KBM-7 (cell line): ENCODE measurements around the gene FGG.
A peak's percentile ranks its signal among the peaks of the same experiment; 100 is the strongest.

ENCODE experiments used
- DNase-seq: peaks from one replicate; pipeline ENCODE4 v3.0.0-alpha.2; 2015
- in situ Hi-C: fragments of 300-500 bp; cut with MboI; formaldehyde crosslinking; loops from 2 replicates; pipeline ENCODE4 v1.14.3; 2020; ENCODE audit warnings: low sequenced_read_pairs, low pct_unique_long_range_greater_than_20kb, mixed read lengths

Gene FGG

DNA sequence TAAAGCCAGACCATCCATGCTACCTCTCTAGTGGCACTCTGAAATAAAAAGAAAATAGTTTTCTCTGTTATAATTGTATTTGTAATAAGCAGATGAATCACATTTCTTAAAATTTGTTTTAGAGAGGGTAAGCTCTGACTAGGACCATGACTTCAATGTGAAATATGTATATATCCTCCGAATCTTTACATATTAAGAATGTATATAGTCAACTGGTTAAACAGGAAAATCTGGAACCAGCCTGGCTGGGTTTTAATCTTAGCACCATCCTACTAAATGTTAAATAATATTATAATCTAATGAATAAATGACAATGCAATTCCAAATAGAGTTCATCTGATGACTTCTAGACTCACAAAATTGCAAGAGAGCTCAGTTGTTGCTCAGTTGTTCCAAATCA lies 48.1 kb downstream of the FGG start:
- DNase-seq, result no peak
- in situ Hi-C loops, result no loop called here

- in situ Hi-C loops, result no loop called here
- no peak for DNase-seq
These were observed 49.7 kb downstream of the FGG start, which contains the start of gene FGB for GRCh38 chr4:154562697-154563254. Gene FGB (plus strand): TSS chr4:154563011. CDS start chr4:154563019, 8 bp downstream.

GRCh38 chr4:154560824-154561231 lies 51.6 kb downstream of the FGG start:
- DNase-seq, result no peak
- in situ Hi-C loops, result no loop called here

- DNase-seq, result no peak
- in situ Hi-C loops, result no loop called here
These were observed 52.0 kb downstream of the FGG start for GRCh38 chr4:154560419-154560801.

GRCh38 chr4:154559494-154560418 lies 52.7 kb downstream of the FGG start:
- in situ Hi-C loops, result no loop called here
- peak; percentile 61 for DNase-seq

- DNase-seq, result no peak
- in situ Hi-C loops, result no loop called here
These were observed 53.3 kb downstream of the FGG start for GRCh38 chr4:154559141-154559493.
